Amniotic stem cell (primary cell): ENCODE results near the gene TGM1.

Experiments used
- DNase-seq: peaks from one replicate; lab custom pipeline; 2025; lab: John Stamatoyannopoulos, UW

Gene TGM1

GRCh38 chr14:24271134-24271833, 8.3 kb upstream of the TGM1 start, which contains the start of gene RABGGTA:
TSS of gene RABGGTA (minus strand) at chr14:24271597. CDS start at chr14:24271115, 482 bp downstream.
- peak; percentile 74 for DNase-seq

- no peak for DNase-seq
Measured at GRCh38 chr14:24270537-24271133, 7.7 kb upstream of the TGM1 start.

GRCh38 chr14:24269910-24270536, 7.0 kb upstream of the TGM1 start:
- no peak for DNase-seq

GRCh38 chr14:24269368-24269767, 6.4 kb upstream of the TGM1 start:
- DNase-seq = no peak

GRCh38 chr14:24268225-24268624, 5.2 kb upstream of the TGM1 start:
- DNase-seq = no peak

GRCh38 chr14:24267516-24267915, 4.5 kb upstream of the TGM1 start:
- no peak for DNase-seq

GRCh38 chr14:24266344-24267244, 3.6 kb upstream of the TGM1 start:
- no peak for DNase-seq

- DNase-seq = no peak
Measured at GRCh38 chr14:24264298-24264697, 1.3 kb upstream of the TGM1 start.

GRCh38 chr14:24263848-24264247, 871 bp upstream of the TGM1 start:
- no peak for DNase-seq

GRCh38 chr14:24261969-24262327, 1.0 kb downstream of the TGM1 start:
- DNase-seq = no peak

GRCh38 chr14:24261256-24261968, 1.6 kb downstream of the TGM1 start:
- DNase-seq = no peak

- no peak for DNase-seq
Measured at GRCh38 chr14:24260780-24261157, 2.2 kb downstream of the TGM1 start.

- no peak for DNase-seq
Measured at GRCh38 chr14:24260026-24260779, 2.8 kb downstream of the TGM1 start.

GRCh38 chr14:24259282-24260025, 3.5 kb downstream of the TGM1 start:
- no peak for DNase-seq

- no peak for DNase-seq
Measured at GRCh38 chr14:24258548-24259265, 4.3 kb downstream of the TGM1 start.

- DNase-seq = no peak
Measured at GRCh38 chr14:24258119-24258518, 4.9 kb downstream of the TGM1 start.

- DNase-seq = no peak
Measured at GRCh38 chr14:24256960-24257359, 6.0 kb downstream of the TGM1 start.

- no peak for DNase-seq
Measured at GRCh38 chr14:24255931-24256711, 6.9 kb downstream of the TGM1 start.

- no peak for DNase-seq
Measured at GRCh38 chr14:24255438-24255837, 7.5 kb downstream of the TGM1 start.
